HG02610 (cell line): ENCODE results near the gene ILKAP.

ENCODE experiments used
- ATAC-seq: cut with Tn5 transposase; IDR thresholded peaks from one replicate; pipeline ENCODE4 v1.9.1; 2021; ENCODE audit warnings: mild to moderate bottlenecking, moderate library complexity; ENCODE audit not compliant: unreplicated experiment

Gene ILKAP

DNA sequence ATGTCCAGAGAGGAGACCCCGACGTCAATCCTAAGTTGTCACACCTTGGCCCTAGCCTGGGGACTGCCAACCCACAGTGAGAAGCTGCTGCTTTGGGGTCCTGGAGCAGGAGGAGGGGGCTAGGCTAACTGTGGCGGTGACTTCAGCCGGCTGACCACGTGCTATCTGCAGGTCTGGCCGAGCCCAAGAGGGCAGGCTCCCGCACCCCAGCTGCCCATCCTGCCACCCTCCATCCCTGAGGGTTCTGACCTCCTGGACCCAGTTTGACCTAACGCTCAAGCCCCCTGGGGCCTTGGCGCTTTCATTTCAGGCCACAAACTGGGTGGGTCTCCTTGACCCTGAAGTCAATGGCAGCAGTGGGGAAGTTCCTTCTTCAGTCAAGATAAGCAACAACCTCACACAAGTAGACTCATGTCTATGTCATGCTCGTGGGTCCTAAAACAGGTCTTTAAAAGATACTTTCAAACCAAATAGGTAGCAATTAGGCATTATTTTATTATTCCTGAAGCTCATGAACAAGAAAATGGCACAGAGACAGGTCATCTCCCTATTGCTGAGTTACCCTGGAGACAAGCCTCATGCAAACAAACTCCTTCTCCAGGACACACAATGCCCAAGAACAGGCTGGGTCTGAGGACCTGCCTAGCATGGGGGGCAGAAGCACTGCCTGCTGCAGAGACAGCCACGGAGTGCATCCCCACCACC, 34.1 kb upstream of the ILKAP start:
- no peak for ATAC-seq

DNA sequence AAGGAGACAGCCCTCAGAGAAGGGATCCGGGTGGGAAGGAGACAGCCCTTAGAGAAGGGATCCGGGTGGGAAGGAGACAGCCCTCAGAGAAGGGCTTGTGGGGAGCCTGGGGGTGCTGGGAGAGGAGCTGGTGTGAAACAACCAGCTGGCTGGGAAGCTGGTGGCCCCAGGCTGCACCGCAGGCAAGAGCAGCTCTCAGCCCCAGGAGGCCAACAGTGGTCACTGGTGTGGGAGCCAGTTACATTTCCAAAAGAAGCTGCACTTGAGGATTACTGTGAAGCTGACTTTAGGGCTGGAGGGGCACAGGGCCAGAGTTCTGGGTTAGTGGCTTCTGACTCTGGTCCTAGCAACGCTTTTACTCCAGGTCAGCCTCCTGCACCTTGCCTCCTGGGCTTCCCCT, 33.1 kb upstream of the ILKAP start:
- ATAC-seq: no peak

DNA sequence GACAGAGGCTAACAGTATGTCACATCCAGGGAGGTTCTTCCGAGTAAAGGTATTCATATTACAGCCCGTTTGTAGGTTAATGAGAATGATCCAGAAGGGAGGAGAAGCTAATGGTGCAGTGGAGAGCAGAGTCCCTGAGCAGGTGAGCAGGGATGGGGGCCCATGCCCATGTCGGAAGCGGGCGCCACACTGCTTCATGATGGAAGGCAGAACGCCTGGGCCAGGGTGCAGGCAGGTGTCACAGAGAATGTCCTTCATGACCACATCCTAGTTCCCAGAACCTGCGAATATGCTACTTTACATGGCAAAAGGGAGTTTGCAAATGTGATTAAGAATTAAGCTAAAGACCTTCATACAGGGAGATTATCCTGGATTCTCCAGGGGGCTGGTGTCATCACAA, 32.4 kb upstream of the ILKAP start:
- ATAC-seq: no peak

DNA sequence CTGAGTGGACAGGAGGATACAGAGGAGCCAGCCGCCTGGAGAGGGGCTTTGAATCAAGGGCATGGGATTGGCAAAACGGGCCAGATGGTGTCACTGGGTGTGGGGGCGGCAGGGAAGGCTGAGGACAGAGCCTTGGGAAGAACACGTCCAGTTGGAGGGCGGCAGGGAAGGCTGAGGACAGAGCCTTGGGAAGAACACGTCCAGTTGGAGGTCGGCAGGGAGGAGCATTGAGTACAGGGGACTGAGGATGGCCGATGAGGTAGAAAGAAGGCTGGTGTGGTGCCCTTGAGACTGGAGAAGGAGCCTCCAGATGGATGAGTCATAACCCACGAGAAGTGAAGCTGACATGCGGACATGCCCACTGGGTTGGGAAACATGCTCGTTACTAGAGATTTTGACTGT, 31.8 kb upstream of the ILKAP start:
- no peak for ATAC-seq

DNA sequence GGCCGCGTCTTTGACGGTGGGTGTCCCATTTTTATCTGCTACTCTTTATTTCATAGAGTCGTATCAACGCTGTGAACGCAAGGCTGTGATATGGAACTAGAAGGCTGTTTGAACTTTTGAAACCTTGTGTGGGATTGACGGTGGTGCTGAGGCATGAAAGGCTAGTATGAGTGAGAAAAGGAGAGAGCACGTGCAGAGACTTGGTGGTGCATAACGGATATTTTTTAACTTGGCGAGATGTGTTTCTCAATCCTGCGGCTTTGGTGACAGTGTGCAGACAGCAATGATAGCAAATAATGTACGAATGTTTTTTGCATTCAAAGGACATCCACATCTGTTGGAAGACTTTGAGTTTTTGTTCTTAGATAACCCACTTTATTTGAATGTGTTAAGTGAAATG, 30.1 kb upstream of the ILKAP start:
- no peak for ATAC-seq

DNA sequence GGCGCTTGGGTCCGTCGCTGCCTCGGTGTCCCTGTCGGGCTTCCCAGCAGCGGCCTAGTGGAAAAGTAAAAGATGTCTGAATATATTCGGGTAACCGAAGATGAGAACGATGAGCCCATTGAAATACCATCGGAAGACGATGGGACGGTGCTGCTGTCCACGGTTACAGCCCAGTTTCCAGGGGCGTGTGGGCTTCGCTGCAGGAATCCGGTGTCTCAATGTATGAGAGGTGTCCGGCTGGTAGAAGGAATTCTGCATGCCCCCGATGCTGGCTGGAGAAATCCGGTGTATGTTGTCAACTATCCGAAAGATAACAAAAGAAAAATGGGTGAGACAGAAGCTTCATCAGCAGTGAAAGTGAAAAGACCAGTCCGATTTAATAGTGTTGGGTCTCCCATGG, 28.3 kb upstream of the ILKAP start:
- no peak for ATAC-seq

DNA sequence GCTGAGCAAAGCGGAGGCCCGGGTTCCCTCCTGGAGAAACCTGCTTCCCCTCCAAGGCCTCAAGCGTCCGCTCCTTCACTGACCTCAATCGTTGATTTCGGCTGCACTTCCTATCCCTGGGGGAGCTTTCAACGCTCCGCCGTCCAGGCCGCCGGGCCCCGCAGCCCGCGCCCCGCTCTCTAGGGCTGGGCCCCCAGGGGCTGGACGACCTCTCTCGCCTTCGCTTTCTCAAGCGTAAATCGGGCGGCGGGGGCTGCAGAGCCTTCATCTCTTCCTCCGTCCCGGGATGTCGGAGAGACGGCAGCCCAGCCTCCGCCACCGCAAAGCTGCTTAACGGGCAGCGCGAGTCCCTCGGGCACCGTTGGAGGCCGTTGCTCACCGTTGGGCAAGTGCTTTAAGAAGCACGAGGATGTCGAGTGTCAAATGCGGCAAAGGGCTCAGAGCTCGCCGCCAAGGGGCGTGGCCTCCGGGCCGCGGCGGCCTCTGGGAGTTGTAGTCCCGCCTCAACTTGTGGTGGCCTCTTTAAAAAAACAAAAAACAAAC, 27.8 kb upstream of the ILKAP start:
- no peak for ATAC-seq

DNA sequence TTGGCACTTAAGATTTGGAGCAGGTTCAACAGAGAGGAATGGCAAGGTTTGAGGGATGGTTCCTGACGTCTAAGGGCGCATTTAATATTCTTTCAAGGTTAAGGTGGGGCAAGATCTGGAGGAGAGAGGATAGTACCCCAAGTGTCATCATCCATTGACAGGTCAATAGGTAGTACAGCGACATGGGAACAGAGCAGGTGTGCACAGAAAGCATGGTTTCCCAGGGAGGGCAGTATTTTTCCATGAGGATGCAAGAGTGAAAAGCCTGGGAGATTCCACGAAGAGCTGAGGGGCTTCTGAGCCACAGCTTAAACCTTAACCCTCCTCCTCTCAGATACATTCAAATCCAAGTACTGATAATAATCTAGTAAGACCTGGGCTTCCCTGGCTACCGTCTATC, 27.2 kb upstream of the ILKAP start:
- no peak for ATAC-seq

DNA sequence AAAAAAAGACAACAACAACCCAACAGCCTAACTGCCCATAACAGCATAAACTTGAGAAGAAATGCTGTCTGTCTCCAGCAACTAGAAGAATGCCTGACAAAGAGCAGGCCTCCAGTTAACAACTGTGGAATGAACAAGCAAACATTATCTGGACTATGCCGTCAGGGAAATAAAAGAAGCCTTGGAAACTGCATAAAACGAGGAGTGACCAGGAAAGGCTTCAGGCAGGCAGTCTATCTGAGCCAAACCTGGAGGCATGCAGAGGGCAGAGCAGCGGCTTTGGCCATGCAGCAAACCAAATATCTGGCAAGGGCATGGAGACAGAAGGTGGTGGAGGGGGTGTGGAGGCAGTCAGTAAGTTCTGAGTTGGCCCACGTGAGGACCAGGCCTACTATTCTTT, 25.2 kb upstream of the ILKAP start:
- ATAC-seq: no peak

DNA sequence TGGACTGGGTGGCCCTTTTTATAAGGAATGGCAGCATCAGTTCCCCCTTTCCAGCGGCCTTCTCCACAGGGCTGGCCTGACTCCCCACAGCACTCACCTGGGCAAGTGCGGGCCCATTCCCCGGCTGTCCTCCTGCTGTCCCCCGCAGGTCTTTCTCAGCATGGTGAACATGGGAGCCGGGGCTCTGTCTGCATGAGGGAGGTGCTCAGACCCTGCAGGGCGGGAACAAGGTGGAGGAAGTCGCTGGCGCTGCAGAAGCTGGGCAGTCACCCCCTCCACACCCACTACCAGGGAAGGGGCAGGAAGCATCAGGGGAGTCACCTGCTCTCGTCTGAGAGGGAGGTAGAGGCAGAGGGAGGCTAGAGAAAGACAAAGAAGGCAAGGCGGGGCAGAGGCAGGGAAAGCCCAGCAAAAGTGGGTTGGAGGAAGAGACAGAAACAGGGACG, 24.1 kb upstream of the ILKAP start:
- no peak for ATAC-seq

DNA sequence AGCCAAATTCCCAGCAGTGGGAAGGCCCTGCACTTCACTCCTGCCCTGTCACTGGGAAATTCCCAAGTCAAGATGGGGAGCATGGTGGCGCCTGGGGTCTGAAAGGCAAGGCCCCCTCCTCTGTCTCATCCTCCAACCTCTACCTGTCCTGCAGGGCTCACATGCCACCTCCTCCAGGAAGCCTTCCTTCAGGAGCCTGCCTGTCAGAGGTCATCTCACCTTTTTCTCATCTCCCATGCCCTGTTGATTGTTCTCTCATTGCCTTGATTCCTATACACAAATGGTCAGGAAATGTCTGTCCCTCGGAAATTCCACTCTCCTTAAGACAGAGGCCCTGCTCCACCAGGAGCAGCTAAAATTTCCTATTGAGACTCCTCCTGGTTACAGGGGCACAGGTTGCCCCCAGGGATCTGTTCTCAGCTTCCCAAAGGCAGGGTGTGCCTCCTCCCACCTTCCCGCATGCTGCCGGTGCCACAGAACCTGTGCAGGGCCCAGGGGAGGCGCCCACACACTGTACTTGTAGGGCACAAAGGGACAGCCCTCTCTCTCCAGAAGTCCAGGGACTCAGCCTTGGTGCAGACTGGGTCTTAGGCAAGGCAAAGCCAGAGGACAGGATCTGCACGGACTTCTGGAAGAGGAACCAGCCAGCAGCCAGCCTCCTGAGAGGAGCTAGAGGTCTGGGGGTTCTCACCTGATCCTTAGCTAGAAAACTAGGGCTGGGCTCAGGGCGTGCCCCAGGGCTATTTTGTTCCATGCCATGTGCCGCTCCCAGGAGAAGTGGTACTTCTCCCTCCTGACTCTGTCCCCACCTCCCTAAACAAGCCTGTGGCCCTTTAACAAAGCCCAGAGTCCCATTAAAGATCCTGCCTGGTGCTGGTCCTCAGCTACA, 23.4 kb upstream of the ILKAP start:
- ATAC-seq: no peak

DNA sequence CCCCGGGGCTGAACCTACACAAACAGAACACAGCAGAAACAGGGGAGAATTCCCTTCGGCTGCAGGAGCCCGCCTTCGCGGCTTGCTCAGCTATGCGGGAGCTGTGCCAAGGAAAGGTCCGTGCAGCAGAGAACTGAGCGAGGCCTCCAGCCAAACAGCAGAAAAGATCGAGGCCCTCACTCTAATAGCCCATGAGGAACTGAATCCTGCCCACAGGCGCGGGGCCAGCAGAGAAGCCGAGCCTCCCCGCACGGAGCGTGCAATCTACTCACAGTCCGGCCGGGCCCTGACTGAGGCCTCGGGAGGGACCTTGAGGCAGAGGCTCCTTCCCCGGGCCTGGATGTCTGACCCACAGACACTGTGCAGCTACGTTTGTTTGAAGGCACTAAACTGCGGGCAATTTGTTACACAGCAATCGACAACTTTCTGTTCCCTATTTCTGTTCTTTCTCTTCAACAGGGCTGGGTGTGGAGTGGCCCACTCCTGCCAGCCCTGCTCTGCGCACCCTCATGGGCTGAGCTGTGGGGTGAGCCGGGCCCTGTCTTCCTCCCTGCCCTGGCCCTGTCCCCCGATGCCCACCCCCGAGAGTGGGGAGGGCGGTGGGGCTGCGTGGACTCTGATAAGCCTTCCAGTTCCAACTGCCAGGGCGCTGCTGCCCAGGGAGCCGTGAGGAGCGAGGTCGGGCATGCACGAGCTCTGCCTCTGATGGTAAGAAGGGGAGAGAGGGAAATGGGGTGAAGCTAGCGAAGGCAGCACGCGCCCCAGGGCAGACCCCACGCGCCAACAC, 22.6 kb upstream of the ILKAP start:
- ATAC-seq: no peak

DNA sequence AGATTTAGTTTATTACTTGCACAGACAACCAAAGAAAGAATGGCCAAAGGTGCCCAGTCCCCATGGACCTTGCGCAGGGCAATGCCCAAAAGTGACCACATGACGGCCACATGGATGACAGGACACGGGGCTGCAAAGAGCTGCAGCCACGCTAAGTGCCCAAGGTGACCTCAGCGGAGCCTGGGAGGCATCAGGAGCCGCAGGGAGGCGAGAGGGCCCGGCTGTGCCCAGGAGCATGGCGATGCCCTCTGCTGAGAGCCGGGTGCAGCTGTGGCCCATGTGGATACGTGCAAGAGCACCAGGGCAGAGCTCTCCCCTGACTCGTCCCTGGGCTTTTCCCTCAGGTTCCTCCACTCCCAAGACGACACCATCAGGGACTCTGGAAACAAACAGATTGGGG, 21.6 kb upstream of the ILKAP start:
- ATAC-seq: no peak

DNA sequence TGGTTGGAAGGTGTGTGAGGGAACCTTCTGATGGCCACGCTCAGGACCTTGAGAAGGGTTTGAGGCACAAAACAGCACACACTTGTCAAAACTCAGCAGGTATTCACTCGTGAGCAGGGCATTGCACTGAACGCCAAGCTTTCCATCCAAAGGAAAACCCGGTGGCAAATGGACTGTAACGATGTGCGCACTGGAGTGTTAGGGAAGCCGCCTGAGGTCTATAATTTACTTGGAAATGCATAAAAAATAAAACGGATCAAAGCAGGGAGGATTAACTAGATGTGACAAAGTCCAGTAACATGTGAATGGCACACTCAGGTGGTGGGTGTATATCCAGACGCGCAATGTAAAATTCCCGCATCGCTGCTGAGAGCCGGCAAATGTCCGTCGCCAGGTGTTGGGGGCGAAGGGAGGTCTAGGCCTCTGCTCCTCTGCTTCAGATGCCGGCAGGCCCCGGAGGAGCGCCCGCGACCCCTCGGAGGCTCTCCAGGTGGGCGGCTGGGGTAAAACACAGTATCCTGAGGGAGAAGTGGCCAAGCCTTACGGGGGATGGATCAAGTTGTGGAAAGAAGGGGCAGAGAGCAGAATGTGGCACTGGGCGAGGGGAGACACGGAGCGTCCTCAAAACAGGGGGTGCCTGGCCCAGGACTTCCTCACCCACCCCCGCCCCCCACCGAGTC, 21.0 kb upstream of the ILKAP start:
- no peak for ATAC-seq

DNA sequence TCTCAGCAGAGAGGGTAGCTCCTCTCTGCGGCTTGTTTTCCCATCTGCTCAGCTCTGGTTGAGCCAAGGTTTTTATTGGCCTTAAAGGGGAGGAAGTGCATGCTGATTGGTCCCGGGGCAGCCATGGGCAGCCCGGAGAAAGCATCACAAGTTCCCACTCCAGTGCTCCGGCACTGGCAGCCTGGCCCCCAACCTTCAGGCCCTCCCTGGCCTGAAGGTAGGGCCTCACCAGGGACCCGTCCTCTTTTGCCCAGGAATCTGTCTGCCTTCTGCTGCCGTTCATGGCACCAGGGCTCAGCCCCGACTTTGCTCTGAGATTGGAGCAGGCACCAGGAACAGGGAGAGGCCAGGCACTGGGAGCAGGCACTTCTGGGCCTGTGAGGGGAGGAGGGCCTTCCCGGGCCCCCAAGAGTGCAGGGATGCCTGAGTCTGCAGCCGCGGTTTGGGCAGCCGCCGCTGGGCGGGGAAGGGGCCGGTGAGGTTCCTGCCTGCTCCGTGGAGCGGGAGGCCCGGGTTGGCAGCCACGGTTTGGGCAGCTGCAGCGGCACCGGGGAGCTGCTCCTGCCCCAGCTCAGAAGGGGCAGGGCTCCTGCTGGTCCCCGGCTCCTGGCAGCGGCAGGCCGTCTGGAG, 17.5 kb upstream of the ILKAP start:
- no peak for ATAC-seq

DNA sequence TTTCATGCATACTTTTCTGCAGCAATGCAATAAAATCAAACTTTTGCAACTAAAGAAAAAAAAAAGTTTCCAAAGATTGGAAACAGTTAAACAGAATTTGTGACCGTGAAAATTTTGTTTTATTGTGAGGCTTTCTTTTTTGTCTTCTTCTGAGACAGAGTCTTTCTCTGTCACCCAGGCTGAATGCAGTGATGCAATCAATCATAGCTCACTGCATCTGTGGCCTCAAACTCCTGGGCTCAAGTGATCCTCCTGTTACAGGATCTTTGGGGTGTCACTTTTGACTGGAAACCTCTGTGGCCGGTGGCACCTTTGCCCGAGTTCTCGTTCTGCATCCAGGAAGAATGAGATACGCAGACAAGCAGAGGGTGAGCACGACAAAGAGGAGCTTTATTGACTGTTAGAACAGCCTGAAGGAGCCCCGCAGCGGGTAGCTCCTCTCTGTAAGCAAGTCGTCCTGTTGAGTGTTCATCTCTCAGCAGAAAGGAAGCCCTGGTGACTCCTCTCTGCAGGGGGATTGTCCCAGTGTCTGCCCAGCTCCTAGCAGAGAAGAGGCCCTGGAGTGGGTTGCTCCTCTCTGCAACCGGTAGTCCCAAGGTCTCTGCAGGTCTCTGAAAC, 16.9 kb upstream of the ILKAP start:
- no peak for ATAC-seq

DNA sequence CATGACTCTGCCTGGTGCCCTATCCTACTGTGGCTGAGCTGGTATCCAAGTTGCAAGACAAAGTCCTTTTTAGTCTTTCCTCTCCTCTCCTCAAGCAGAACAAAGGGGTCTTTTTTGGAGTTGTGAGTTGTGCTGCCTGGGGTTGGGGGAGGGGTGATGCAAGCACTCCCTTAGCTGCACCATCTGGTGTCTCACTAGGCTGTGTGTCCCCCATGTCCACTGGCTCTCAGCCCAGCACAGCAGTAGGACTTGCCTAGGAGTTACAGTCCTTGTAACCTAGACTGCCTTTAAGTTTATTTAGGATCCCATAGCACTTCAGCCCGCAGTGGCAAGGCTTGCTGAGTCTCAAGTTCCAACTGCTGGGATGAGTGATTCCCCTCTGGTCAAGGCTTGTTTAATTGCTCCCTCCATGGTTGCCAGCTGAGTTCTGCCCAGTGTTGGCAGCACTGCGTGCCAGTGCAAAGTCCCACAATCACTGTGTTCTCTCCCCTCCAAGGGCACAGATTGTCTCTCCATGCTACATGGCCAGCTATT, 13.2 kb upstream of the ILKAP start:
- ATAC-seq: no peak

DNA sequence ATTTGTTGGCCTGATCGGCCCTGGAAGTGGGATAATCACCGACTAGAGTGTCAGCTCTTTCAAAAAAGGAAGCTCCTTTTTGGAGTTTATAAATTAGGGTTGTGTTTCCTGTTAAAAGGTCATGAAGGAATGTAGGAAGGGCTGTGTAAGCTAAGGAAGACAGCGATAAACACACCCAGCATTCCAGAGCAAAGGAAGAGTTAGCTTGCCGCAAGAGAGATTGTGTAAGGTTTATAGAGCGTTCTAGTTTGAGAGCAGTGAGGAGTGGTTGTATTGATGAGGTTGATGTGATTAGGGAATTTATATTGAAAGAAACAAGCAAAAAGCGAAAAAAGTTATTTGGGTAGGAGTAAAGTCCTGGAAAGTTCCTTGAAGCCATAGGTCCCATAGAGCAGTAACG, 3.5 kb upstream of the ILKAP start:
- ATAC-seq: no peak

DNA sequence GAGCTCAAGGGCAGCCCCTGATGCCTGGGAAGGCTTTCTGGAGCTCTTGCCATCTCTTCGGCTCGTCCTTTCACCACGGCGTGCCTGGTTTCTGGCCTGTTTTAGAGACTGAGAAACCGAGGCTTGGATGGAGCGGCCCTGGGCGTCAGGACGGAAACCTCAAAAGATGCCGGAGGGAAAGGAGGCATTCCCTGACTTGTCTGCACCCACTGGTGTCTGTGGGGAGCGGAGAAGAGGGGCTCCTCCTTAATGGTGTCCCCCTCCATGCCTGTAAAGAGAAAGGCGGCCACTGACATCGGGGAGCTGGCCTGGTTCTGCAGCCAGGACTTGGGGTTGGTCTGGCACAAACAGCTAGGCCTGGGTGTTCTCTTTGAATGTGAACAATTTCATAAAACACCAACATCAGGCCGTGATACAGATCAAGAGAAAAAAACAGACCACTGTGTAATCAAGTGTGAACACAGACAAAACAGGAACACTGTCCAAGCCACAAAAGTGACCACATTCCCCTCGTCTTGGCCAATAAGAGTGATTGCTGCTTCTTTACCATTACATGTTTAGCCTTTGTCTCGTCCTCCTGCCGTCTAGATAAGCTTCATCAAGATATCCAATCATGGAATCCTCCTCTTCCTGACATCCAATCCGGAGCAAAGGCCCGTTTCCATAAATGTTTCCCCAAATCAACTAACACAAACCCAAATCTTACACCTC, 633 bp upstream of the ILKAP start:
- peak; percentile 6 for ATAC-seq
